C4-2B (cell line): Measurements from ENCODE around the gene CDC14B.
"Not testable (repeated sequence)": the region's sequence is repeated elsewhere in the genome, so short reads cannot be mapped to it uniquely, and the experiment has no call there.

Experiments
- H3K27ac ChIP-seq: fragments of 450-650 bp; 2 replicates; pipeline ENCODE4 v1.5.1; 2017
- CTCF ChIP-seq: fragments of 450-650 bp; conservative IDR thresholded peaks from 2 replicates; pipeline ENCODE4 v1.5.1; 2017; ENCODE audit warnings: mild to moderate bottlenecking
- ZFX ChIP-seq: fragments of 450-650 bp; IDR thresholded peaks from 2 replicates; pipeline ENCODE4 v1.6.1; 2017

CDC14B gene

GRCh38 chr9:96619491-96620180 is at the start of gene CDC14B:
TSS of gene CDC14B (minus strand) at chr9:96619843. CDS start at chr9:96619378, 465 bp downstream.
- TF ChIP-seq ZFX (no peak), CTCF (peak; percentile 63)

GRCh38 chr9:96668868-96669534 is 49.4 kb upstream of the CDC14B start:
- no peak overlapping the region for H3K27ac ChIP-seq
- TF ChIP-seq ZFX (no peak), CTCF (no peak)

More at GRCh38 chr9:96619491-96620180, at the start of gene CDC14B:
- H3K27ac ChIP-seq: peak within 1 kb of the TSS; percentile 49

GRCh38 chr9:96667363-96667728 is 47.7 kb upstream of the CDC14B start:
- TF ChIP-seq CTCF (no peak), ZFX (no peak)
- H3K27ac ChIP-seq: no peak overlapping the region

GRCh38 chr9:96666653-96667362 is 47.2 kb upstream of the CDC14B start:
- peak; percentile 92 for TF ChIP-seq CTCF
- H3K27ac ChIP-seq: not testable (repeated sequence)

- TF ChIP-seq ZFX (no peak), CTCF (no peak)
- no peak overlapping the region for H3K27ac ChIP-seq
Measured at GRCh38 chr9:96665789-96666188, 46.1 kb upstream of the CDC14B start.

- TF ChIP-seq ZFX: no peak
- no peak for TF ChIP-seq CTCF
- no peak overlapping the region for H3K27ac ChIP-seq
Measured at GRCh38 chr9:96663506-96664120, 44.0 kb upstream of the CDC14B start.

- TF ChIP-seq ZFX: no peak
- TF ChIP-seq CTCF: no peak
- no peak overlapping the region for H3K27ac ChIP-seq
Measured at GRCh38 chr9:96661711-96662110, 42.1 kb upstream of the CDC14B start.
